Measurements from ENCODE around the gene INPP4B.

- TF ChIP-seq CTCF (conservative IDR thresholded peaks at IDR 0.05 in 1 of 2, IDR thresholded peaks at IDR 0.05 in 1 of 2; ENCODE audit: low read depth in 1 of 2, low read length in 2 of 2) = no peak
- no peak for TF ChIP-seq EZH2 (IDR thresholded peaks at IDR 0.05; ENCODE audit: low read length, missing control alignments)
These were observed 286.1 kb downstream of the INPP4B start for GRCh38 chr4:142559986-142560385.

All from fibroblast of lung (primary cell).